Brain pericyte (primary cell): Measurements from ENCODE around the gene PYGO2.

Source experiments
- DNase-seq: peaks from one replicate; pipeline ENCODE4 v3.0.0-alpha.2; 2012; ENCODE audit warnings: low read depth, low spot score

The PYGO2 gene

DNA sequence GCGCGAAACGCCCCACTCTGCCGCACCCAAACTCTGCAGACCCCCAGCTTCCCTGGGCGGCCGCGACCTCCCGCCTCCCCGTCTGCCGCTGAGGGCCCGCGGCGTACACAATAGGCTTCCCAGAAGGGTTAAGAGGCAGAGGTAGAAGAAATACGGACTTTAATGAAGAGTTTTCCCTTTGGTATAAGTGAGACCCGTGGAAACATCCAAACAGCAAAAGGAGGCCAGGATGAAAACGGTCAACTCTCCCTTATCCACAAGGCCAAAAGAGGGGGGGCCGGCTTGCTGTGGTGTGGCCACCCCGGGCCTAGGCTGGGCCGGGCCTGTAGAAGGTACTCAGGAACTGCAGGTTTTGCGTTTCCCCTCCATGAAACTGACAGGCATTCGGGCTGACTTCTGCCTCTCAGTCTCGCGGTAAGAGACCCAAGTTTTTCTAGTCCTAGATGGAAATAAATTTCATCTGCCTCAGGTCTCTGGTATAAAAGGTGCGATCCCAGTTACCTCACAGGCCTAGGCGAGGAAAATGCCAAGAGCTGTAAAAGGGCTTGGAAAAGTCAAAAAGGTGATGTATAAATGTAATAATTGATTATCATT is 671 bp upstream of the PYGO2 start:
- no peak for DNase-seq

DNA sequence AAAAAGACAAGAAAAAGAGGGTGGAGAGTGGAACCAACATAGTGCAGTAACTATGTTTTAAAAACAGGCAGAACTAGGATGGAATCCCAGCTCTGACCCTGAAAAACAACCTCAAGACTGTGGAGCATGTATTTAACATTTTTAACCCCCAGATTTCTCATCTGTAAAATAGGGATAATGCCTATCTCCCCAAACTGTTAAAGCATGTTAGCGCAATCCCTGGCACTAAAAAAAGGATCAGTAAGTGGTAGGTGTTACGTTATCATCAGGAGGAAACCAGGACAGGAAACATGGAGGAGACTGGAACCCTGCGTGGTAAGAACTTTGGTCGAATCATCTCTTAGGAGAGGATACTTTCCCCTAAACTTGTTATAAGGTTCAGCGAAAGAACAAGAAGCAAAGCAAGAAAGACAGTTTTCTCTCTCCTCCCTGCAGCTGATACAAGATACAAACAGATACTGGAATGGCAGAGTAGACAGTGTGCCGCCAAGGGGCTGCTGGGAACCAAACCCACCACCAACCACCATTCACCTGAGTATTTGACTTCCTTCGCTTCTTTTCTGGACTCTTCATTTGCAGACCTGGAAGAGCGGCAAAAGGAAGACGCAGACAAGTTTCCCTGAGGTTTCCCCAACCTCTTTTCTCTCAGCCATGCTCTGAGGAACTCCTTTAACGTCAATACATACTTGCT is 991 bp downstream of the PYGO2 start:
- DNase-seq: no peak

DNA sequence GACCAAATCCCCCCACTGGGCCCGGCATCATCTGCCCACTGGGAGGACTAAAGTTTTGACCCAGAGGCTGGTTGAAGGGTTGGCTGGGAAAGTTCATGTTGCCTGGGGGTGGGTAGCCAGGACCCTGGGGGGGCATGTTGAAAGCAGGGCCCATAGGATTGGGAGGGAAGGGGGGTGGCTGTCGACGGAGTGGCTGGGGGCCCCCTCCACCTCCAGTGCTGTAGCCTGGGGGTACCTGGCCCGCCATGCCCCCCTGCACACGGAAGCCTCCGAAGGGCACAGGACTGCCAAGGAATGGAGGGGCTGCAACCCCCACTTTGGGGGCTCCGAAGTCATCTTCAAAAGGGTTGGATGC is 2.2 kb downstream of the PYGO2 start:
- DNase-seq: no peak

DNA sequence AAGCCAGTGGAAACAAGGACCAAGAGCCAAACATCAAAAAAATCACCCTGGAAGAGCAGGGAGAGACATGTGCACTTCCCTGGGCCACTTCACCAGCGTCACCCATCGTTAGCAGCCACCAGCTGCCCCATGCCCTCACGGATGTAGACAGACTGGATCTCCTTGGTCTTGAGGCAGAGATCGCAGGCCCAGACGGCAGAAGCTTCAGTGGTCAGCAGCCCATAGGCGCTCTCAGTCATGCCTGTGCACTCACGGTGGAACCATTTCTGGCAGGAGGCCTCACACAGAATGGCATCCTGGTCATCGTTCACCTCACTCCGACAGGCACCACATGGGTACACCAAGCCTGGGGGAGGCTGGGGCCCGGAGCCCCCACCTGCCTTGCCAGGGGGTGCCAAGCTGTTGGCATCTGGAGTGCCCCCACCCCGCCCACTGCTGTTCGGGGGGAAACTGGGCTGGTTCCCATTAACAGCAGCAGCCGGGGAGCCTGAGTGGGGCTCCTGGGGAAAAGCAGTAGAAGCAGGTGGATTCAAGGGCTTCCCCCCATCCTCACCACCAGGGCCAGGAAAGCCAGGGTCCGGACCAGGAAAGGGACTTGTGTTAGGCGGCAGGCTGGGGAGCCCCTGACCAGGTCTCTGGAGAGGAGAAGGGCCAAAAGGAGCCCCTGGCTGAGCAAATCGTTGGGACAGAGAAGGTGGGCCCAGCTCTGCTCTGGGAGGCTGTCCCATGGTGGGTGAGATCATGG is 2.7 kb downstream of the PYGO2 start:
- DNase-seq: no peak

DNA sequence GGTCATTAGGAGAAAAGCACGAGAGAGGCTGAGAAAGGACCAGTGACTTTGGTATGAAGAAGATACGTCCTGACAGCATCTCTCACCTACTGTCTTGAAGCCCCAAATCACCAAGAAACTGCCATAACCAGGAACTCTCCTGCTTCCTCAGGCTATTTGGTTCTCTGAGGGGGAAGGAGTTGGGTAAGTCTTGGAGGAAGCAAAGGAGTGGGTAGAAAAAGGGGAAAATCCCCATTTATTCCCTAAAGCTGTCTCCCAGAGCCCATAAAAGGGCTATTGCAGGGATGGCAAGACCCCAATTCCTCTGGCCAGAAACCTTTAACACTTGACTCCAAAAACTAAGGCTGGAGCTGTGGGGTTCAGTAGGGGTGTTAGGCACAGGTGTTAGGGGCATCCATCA is 3.5 kb downstream of the PYGO2 start:
- DNase-seq: no peak

DNA sequence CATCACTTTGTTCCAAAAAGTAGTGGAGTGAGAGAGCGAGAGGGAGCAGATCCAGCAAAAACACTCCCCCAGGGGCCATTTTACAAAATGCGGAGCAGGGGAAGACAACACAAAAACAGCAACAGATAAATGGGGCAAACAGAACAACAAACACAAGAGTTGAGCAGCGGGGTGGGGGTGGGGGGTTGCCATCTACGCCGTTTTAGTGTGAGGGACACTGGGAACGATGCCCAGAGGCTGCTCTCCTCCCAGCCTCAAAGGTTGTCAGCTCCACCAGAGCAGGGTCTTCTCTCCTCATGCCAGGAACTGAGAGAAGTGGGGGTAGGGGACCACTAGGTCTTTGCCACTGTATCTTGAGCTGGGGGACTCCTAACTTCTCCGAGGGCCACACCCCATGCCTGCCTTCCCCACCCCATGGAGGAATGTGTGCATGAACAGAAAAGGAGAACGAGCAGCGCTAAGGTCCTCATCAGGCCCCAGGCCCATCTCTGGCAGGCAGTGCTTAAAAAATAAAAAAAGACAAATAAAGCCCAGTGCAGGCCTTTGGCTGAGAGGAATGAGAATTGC is 4.4 kb downstream of the PYGO2 start:
- DNase-seq: no peak

DNA sequence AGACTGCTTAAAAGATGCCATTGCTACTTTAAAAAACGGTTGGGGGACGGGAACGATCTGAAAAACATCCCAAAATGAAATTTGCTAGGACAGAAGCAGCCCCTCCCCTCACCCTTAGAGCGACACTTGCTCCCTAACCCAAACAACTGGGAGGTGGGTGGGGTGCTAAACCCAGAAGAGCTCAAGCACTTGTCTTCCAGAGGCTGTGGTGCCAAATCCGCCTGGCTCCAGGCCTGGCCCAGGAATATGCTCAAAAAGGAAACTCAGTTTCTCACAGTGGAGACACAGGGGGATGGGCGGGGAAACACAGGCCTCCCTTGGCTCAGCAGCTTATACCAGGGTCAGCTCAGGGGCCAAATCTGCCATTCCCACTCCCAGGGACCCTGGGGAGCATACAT is 5.0 kb downstream of the PYGO2 start:
- no peak for DNase-seq

DNA sequence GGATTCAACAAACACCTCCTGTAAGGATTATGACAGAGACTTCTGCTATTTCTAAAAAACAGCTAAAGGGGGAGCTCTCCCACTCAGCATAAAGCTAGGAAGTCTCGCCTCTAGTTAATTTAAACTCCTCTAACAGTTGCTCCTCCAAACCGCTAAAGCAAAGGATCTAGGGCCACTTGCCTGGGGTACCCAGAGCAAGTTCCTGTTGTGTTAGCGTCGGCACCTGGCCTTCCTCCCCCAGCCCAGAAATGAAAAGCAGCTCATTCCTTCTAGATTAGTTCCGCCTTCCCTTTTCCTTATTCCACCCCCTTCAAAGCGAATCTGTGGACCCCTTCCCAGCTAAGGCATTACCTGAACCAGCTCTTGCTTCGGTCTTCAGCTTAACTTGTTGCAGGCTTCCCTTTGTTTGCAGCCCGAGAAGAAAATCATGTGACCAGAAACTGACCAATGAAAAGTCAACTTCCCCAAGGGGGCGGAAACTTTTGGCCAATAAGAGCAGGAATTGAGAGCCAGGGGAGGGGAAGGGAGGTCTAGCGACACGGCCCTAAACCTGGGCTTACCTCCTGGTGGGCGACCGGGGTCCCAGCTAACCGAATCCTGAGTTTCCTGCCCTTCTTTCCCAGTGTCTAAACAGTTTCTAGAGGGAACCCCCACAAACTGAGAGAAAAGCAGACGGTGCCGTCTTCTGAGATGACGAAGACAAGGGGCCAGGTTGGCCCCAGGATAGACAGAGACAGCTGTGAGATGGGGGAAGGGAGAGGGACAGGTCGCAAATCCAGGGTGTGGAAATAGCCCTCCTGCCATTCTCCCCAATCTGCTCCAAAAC is 5.7 kb downstream of the PYGO2 start, which contains the start of gene PBXIP1:
Gene PBXIP1 (minus strand): TSS at position 382 of the 826 bp plus-strand sequence. CDS start 2,378 bp downstream, outside the sequence.
- DNase-seq: peak; percentile 60

DNA sequence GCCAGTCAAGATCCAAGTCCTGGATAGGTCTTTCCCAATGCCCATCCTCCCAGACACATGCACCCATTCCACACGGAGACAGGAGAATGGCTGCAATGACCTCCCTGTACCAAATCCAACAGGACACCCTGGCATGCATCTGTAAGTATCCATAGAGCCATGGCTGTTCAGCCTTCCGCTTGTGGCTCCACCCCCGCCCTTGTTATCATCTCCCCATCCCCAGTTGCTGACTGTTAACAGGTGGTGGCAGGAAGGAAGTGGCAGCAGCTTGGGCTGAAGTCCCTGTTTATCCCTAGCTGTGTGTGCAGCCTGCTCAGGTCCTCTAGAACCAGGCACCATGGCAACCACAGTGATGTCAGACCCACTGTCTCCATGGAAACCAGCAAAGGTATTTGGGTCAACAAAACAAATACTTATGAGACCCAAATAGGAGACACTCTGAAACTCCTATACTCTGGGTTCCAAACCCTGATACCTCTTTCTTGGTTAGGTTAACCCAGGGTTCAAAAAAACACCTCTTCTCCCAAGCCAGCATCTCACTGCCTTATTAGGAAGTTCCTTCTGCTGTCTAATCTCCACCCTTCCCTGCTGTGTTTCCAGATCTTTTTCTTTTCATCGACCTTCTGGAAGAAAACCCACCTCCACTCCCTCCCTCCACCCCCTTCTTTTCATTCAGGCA is 6.4 kb downstream of the PYGO2 start:
- DNase-seq: no peak

DNA sequence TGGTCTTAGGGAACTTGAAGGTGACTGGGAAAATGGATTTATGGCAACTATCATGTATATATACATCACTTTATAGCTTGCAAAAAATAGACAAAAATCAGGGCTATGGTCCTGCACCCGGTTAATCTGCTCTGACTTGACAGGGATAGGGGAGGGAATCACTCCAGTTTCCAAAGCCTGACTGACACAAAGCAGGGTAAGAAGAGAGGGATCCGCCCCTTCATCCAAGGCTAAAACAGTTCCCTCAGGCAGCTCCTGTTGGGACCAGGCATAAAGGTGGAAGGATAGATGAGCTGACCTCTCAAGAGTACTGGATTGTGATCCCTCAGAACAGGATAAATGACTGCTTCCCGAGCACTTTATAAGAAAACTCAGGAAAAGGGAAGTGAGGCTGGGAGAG is 7.0 kb downstream of the PYGO2 start:
- DNase-seq: no peak

DNA sequence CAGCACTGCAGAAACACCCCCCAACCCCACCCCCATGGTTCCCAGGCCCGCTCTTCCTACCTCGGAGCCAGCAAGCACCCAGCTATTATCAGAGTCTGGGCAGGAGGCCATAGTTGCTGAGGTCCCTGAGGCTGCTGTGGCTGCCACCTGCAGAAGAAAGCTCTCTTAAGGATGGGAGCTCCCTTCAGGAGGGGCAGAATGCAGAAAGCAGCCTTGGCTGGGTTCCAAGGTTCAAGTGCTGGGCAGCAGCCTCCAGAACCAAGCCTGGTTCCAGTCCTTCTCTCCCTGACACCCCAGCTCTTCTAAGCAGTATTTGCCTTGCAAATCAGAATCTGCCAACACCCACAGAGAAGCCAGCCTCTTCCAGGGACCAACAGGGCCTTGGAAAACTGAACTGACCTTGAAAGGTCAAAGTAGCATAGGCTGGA is 8.0 kb downstream of the PYGO2 start:
- no peak for DNase-seq

DNA sequence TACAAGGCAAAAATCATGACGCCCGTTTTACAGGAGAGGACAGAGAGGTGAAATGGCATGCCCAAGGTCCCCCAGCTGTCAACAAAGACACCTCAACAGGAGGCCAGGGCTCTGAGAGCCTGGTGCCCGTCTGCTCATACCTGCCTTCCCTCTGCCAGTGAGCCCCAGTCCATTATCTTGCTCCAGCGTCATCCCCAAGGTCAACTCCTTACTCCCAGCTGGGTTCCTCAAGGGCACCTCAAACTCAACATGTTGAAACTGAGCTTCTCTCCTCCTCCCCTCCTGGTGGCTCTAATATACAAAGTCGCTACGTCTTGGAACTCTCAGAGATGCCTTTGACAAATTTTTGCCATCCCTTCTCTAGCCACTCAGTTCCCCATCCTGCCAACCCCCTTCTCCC is 8.9 kb downstream of the PYGO2 start:
- DNase-seq: no peak

DNA sequence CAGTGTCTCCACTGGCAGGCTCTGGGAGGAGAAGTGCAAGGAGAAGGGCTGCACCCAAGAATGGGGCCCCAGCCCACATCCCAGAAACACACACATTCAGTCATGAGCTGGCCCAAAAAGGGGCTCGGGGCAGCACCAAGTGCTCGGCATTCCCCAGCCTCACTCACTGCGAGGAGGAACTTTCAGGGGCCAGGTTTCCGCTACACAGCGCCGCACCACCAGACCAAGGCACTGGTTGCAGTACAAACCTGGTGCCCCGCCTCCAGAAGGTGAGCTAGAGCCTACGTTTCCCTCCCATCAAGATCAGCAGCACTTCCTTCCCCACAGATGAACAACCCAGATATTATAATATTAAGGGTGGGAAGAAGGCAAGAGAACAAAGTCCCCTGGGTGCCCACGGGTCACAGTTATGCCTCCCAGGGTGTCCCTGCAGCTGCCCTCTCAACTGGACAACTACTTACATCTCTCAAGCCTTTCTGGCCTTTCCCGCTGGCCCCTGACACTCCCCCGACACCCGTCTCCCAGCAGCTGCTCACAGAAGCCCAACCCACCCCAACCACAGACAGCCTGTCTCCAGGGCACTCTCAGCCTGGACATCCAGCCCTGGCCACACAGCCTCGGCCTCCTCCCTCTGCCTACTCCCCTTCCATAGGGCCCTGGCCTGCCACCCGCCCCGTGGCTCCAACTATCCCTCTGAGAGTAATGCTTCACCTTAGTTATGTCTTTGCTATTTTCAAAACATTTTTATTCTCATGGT is 9.5 kb downstream of the PYGO2 start:
- DNase-seq: no peak

DNA sequence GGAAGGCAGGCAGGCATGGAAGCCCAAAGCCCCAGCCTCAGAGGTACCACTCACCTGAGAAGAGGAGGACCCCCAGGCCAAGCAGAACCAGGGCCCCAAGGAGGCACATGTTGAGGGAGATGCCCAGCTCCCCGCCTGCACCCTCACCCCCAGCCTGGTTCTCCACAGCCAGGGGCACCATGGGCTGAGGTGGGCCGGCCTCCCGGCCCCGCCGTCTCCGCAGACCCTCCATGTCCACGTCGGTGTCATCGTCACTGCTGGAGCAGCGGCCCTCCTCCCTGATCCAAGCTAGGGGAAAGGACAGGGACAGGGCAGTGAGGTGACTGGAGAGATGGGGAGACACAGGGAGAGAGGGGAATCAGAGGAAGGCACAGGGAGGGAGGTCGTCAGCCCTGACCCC is 13.5 kb downstream of the PYGO2 start:
- DNase-seq: no peak

DNA sequence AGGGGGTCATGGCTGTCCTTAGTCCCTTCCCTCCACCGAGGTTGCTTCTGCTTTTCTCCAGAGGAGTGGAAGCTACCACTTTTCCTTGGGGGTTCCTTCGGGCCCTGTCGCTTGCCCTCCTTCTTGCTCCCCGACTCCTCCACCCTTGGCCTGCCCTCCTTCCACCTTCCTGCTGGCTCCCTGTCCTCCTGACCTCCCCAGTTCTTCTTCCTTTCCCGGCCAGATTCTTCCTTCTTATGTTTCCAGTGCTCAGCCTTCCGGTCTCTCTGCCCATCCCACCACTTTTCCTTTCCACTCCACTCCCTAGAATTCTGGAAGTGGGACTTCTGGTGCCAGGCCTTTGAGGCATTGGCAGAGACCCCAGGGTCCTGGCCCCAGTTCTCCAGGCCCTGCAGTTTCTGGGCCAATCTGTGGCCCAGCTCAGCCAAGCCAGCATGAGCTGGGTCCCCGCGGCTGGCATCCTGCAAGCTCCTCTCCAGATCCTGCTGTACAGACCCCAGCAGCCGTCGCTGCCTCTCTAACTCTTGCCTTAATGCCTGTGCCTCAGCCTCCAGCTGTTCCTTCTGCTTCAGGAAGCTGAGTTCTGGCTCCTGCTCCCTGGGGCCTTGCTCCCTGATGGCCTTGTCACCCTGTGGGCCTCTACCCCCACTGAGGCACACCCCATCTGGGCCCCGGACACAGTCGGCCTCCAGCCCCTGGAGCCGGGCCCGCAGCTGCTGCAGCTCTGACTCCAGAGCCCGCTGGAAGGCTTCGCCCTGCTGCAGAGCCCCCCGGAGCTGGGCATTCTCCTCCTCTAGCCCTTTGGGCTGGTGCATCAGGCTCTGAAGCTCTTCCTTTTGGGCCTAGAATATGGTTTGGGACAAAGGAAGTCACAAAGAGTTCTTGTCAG is 15.4 kb downstream of the PYGO2 start:
- DNase-seq: no peak

DNA sequence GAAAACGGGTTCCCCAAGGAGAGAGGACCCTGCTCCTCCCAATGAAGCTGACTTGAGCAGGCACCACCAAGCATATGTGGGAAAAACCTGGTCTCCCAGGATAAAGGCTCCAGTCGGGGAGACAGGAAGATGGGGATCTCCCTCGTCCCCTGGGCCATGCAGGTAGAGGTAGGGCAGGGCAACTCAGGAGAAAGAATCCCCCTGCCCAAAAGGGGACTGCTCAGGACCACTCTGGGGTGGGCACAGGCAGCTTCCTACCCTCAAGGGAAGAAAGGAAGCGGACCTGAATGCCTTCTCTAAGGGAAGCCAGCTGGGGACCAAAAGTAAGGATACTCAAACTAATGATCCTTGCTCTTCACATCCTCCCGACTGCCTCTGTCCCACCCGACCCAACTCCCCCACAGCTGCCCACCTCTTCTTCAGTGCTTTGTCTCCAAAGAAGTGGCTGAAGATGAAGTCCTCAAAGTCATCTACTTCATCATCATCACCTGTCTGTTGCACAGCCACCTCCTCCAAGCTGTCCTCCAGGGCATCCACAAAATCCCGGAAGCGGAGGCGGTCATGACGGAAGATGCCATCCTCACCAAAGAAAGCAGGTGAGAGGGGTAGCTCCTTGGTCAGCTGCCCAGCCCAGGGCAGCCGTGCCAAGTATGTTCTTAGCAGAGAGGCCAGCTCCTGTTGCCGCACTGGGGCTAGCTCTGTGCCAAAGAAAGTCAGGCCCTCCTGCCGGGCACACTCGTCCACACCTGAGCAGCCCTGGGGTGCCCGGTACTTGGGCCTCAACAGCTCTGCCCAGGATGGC is 16.2 kb downstream of the PYGO2 start:
- no peak for DNase-seq

DNA sequence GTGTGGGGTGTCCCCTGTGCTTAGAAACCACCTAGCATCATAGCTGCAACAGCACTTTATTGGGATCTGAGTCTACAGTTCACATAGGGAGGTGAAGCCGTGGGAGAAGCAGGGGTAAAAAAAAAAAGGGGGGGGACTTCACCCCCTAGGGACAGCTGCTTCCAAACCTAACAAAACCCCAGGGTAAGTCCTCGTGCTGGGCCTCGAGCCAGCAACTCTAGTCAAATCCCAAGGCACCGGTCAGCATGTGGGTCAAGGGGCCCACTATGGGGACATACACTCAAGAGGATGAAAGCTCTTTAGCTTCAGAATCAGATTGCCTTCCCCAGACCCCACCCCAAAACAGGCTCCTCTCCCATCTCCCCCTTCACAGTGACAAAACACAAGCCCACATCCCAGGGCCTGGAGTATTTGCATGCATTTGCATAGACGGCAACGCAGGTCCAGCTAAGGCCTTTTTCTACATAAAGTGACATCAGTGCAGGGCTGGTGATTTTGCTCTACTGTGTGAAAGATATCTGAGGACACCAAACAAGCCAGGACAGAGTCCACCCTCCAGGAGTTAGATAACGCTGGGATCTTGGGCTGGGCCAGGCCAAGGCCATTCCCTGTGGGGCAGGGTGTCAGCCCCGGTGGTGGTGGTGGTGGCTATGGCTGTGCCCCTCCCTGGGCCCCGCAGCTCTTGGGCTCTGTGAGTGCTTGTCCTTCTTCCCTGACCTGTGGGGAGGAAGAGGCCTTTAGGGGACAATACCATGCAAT is 17.0 kb downstream of the PYGO2 start:
- DNase-seq: no peak
